COR-L47 (cell line): Measurements from ENCODE around the gene CASP12.
"Not testable (repeated sequence)": the region's sequence is repeated elsewhere in the genome, so short reads cannot be mapped to it uniquely, and the experiment has no call there.

ENCODE experiments used
- DNase-seq: peaks from one replicate; lab custom pipeline; 2025; lab: John Stamatoyannopoulos, UW

CASP12 gene

GRCh38 chr11:104897891-104898684 is at the start of gene CASP12:
CASP12 (minus strand) TSS chr11:104898460.
- no peak for DNase-seq

DNA sequence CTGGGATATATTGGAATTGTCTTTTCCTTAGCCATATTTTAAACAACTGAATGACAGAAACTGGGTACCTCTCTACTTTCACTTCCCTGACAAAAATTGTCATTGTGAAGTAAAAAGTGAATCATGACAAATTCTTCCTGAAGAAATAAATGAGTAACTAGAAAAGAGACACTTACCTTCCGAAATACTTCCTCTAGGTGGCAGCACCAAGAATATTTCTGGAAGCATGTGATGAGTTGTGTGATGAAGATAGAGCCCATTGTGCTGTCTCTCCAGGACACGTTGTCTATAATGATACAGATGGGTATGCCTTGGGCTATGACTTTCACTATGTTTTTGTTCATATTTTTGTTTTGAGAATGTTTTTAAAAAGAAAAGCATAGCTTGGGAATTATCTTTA is 48.6 kb upstream of the CASP12 start:
- no peak for DNase-seq

DNA sequence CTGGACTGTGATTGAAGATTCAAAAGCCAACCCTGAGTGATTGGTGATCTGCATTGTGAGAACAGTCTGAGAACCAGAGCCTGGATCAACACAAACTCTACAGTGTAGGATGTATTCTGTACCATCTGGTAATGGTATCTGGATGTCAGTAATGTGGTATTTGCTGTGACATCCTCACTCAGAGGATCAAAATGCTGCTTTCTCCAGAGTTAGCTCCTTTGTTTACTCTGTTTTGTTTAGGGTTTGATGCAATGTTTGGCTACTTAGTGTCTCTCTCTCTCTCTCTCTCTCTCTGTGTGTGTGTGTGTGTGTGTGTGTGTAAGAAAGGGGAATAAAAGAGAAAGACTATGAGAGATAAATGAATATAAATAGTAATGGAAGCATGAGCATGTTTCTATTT is 45.8 kb upstream of the CASP12 start:
- no peak for DNase-seq

GRCh38 chr11:104943561-104943960 is 45.3 kb upstream of the CASP12 start:
- DNase-seq: no peak

- no peak for DNase-seq
Measured at GRCh38 chr11:104934594-104934993, 36.3 kb upstream of the CASP12 start.

DNA sequence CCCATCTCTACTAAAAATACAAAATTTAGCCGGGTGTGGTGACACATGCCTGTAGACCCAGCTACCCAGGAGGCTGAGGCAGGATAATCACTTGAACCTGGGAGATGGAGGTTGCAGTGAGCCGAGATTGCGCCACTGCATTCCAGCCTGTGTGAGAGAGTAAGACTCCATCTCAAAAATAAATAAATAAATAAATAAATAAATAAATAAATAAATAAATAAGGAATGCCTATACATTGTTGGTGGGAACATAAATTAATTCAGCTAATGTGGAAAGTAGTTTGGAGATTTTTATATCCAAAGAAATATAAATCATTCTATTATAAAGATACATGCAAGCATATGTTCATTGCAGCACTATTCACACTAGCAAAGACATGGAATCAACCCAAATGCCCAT is 35.8 kb upstream of the CASP12 start:
- not testable (repeated sequence) for DNase-seq

GRCh38 chr11:104928811-104929210 is 30.6 kb upstream of the CASP12 start:
- no peak for DNase-seq

DNA sequence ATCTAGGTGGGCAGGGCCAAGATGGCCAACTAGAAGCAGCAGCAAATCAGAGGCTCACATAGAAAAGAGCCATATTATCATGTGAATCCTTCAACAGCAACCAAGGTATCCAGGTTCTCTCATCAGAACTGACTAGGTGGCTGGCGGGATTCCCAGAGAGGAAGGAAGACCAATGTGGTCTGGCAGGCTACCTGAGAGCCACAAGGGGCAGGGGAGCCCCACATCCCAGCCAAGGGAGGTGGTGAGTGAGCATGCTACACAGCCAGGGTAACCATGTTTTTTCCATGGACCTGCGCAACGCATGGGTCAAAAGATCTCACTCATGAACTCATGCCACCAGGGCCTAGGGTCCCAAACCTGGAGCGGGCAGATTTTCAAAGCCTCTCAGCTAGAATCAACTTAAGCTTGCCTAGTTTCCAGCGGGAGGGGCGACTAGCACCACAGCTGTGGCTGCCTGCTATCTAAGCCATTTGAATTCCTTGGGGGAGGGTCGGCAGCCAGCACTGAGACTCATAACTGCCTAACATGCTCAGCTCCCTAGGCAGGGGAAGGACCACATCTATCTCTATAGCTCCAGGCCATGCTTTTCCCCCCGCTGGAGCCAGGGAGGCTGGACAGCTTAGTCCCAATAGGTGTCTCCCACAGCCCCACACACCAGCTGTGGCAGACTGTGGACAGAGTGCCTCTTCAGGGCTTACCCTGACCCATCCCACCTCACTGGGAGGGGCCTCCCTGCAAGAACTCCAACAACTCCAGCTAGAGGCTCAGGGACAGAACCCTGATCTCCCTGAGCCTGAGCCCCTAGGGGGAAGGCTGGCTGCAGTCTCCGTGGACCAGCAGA is 28.7 kb upstream of the CASP12 start:
- DNase-seq: no peak

GRCh38 chr11:104925850-104926249 is 27.6 kb upstream of the CASP12 start:
- DNase-seq: no peak

GRCh38 chr11:104918113-104918824 is 20.0 kb upstream of the CASP12 start:
- no peak for DNase-seq

DNA sequence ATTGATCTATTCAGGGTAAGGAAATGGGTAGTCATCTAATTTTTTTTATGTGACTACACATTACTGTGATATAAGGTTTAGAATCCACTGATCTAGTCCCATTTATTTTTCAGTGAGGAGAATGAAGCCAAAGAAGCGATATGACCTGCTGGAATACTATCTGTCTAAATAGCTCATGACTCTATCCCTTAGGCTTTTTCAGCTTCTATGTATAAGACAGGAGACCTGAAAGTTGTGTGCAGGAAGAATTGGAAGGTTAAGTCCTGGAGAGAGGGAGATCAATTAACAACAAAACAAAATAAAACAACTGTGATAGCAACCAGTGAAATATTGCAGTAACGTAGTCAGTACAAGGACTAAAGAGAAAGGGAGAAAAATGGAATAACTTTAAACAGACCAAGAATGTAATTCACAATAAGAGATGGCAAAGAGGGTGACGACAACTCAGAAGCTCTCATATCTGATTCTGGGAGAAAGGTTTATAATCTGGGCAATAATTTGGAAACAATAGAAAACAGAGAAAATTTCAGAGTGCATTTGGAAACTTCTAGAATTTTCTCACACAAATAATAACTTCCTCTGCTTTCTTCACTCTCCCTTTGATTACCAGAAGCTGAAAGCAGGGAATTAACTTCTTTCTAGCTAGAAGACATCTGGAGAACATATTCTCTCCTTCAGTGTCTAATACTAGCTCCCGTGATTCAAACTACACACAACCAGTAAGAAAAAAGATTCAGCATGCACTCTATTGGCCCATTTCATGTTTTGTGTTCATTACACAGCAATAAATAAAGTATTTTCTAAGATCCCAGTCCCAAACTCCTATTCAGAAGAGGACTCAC is 19.2 kb upstream of the CASP12 start:
- no peak for DNase-seq

GRCh38 chr11:104916442-104916841 is 18.2 kb upstream of the CASP12 start:
- DNase-seq: no peak

DNA sequence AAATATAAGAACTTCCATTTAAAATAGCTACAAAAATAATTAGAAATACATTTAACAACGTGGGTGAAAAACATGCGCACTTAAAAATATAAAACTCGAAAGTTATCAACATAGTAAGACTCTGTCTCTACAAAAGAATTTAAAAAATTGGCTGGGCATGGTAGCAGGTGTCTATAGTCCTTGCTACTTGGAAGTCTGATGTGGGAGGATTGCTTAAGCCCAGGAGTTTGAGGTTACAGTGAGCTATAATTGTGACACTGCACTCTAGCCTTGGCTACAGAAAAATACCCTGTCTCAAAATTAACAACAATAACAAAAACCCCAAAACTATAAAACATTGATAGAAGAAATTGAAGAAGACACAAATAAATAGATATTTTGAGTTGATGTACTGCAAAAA is 13.8 kb upstream of the CASP12 start:
- DNase-seq: no peak

DNA sequence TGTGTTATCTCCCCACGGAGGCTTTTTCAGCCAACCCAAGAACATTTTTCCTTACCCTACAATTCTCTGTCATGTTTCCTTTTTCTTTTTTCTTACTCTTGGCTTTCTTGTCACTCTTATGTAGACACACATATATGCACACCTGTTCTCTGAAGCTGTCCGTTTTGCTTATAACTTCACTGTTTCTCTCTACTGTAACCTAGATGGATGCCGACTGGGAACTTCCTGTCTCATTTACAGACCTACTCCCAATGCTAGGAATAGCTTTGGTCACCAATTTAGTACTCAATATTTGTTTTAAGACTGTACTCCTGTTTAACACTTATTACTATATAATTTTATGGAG is 9.9 kb upstream of the CASP12 start:
- no peak for DNase-seq

GRCh38 chr11:104907521-104908185 is 9.4 kb upstream of the CASP12 start:
- no peak for DNase-seq

GRCh38 chr11:104905271-104905670 is 7.0 kb upstream of the CASP12 start:
- DNase-seq: no peak

- no peak for DNase-seq
Measured at GRCh38 chr11:104899226-104899625, 966 bp upstream of the CASP12 start.

DNA sequence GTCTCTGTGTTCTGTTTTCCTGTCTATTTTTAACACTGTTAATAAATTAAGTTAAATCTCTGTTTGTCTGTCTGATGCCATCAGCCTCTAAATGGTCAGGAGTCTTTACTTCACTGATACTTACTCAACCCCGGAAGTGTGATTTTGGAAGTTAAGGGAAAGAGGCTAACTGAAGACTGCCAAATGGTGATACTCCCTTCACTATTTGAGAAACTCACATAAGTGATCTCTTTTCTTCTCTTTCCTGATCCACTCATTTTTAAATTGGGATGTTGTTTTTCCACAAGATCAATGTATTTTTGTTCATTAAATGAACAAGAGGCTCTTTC is 389 bp upstream of the CASP12 start:
- DNase-seq: no peak

GRCh38 chr11:104895634-104896033 is 2.6 kb downstream of the CASP12 start:
- DNase-seq: no peak

DNA sequence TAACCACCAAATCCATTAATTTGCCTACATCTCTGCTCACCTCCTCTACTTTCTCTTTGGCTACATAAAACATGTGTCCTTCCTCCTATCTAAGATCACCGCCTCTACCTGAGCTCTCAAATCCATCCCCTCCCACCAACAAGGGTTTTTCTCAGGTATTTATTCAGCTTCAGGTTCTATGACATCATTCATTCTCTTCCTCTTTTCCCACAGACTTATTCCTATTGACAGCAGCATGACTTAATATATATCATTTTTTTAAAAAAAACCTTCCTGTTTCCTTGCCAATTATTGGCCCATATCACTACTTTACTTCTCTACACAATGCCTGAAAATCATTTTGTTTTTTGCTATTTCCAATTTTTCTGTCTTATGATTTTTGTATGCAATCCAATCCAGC is 4.4 kb downstream of the CASP12 start:
- DNase-seq: no peak

DNA sequence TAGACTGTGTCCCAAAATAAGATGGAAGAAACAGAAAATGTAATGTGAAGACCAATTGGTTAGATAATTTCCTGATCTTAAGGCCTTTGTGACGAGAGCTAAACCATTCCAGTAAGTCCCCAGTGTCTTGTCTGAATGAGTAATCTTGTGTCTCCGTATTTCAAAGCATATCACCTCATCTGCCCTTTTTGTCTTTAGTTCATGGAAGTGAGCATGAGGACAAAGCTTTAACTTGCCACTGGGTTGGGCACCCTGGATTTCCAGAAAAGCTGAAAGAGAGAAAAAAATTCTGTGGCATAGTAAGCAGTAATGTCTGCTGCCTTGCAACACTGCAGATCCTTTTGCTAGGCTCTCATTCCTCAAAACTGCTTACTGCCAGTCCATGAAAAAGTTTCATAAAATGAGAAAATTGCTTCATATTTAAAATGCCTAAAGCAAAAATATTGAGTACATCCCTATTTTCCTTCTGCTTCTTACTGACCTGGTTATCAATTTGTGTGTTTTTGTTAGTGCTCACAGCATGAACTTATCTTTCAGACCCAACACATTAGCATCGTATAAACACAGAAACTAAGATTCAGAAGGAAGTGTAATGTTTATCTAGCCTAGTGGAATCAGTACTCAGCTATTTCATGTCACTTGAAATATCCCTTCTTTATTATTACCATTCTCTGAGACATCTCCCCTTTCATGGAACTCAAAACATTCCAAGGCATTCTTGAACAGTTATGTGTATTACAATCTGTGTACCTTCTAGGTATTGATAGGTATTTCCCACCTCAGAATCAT is 5.3 kb downstream of the CASP12 start:
- no peak for DNase-seq
